ENCODE measurements around the gene NELL1.

NELL1 gene

DNA sequence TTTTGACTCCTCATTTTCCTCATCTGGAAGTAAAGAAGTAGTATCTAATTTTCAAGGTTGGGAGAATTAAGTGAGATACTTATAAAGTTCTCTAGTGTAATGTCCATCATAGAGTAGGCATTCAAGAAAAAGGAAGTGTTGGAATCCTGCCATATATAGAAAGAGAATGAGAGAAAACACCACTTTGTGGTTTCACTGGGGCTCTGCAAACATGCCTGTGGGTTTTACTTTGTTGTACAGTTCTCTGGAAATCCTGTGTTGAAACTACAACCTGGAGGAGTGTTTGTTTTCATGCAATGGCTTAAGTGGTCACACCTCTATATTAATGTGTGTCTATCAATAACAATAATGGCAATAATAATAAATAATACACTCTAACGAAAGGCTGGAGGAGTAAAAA is 741.7 kb downstream of the NELL1 start:
- Histone ChIP-seq H3K27me3 (replicated peaks) (no peaks in the 10 kb centered on the region), H3K36me3 (replicated peaks) (no peaks in the 10 kb centered on the region), H3K4me3 (ENCODE audit: low read depth, low read length) (no peak overlapping the region), H3K27ac (no peak overlapping the region)
- in situ Hi-C loops (cut with HindIII; ENCODE audit: low pct_ligation_motif_present, low sequenced_read_pairs): no loop called here
- TF ChIP-seq, protein P1, sequence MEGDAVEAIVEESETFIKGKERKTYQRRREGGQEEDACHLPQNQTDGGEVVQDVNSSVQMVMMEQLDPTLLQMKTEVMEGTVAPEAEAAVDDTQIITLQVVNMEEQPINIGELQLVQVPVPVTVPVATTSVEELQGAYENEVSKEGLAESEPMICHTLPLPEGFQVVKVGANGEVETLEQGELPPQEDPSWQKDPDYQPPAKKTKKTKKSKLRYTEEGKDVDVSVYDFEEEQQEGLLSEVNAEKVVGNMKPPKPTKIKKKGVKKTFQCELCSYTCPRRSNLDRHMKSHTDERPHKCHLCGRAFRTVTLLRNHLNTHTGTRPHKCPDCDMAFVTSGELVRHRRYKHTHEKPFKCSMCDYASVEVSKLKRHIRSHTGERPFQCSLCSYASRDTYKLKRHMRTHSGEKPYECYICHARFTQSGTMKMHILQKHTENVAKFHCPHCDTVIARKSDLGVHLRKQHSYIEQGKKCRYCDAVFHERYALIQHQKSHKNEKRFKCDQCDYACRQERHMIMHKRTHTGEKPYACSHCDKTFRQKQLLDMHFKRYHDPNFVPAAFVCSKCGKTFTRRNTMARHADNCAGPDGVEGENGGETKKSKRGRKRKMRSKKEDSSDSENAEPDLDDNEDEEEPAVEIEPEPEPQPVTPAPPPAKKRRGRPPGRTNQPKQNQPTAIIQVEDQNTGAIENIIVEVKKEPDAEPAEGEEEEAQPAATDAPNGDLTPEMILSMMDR (IDR thresholded peaks at IDR 0.05; ENCODE audit: low read depth, low read length, missing control alignments): no peak
- no peak for DNase-seq

GRCh38 chr11:21411597-21411996 is 742.2 kb downstream of the NELL1 start:
- TF ChIP-seq, protein P1 (IDR thresholded peaks at IDR 0.05; ENCODE audit: low read depth, low read length, missing control alignments): no peak
- Histone ChIP-seq H3K27me3 (replicated peaks) (no peaks in the 10 kb centered on the region), H3K4me3 (ENCODE audit: low read depth, low read length) (no peak overlapping the region), H3K27ac (no peak overlapping the region), H3K36me3 (replicated peaks) (no peaks in the 10 kb centered on the region)
- in situ Hi-C loops (cut with HindIII; ENCODE audit: low pct_ligation_motif_present, low sequenced_read_pairs): no loop called here
- no peak for DNase-seq

DNA sequence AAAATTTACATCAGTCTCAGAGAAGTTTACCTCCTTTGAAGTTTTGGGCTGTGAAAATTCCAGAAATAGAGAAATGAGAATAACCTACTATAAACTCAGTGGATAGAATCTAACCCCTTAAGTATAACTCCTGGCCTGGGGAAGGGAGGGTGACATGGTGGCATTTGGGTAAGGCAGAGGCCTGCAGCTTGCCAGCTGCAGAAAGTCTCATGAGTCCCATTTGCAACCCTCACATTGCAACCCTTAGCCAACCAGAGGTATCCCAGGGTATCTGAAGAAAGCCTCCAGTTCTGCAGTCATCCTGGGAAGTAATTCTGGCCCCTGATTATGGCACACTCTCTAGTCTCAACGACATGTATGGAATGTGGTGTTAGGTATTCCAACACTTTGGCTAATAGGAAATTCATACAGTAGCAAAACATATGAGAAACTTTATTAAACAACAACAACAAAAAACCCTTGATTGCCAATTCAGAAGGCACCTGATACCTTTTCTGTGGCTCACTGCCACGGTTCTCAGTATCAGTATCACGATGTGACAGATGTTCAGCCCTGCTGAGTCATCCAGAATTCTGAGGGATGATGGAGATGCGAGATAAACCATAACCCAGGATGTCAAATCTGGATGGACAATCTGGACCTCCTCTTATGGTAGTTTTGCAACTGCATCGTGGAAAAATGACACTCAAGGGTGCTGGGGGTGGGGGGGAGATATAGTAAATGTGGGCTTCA is 743.4 kb downstream of the NELL1 start:
- TF ChIP-seq, protein P1 (IDR thresholded peaks at IDR 0.05; ENCODE audit: low read depth, low read length, missing control alignments): no peak
- in situ Hi-C loops (cut with HindIII; ENCODE audit: low pct_ligation_motif_present, low sequenced_read_pairs): no loop called here
- Histone ChIP-seq H3K27me3 (replicated peaks) (no peaks in the 10 kb centered on the region), H3K36me3 (replicated peaks) (no peaks in the 10 kb centered on the region), H3K27ac (no peak overlapping the region), H3K4me3 (ENCODE audit: low read depth, low read length) (no peak overlapping the region)
- no peak for DNase-seq

GRCh38 chr11:21414953-21415352 is 745.6 kb downstream of the NELL1 start:
- H3K4me3 ChIP-seq (ENCODE audit: low read depth, low read length): no peak overlapping the region
- no peak for DNase-seq
- H3K27me3 ChIP-seq (replicated peaks): no peaks in the 10 kb centered on the region
- in situ Hi-C loops (cut with HindIII; ENCODE audit: low pct_ligation_motif_present, low sequenced_read_pairs): no loop called here
- no peak overlapping the region for H3K27ac ChIP-seq
- H3K36me3 ChIP-seq (replicated peaks): no peaks in the 10 kb centered on the region
- TF ChIP-seq, protein P1 (IDR thresholded peaks at IDR 0.05; ENCODE audit: low read depth, low read length, missing control alignments): no peak

DNA sequence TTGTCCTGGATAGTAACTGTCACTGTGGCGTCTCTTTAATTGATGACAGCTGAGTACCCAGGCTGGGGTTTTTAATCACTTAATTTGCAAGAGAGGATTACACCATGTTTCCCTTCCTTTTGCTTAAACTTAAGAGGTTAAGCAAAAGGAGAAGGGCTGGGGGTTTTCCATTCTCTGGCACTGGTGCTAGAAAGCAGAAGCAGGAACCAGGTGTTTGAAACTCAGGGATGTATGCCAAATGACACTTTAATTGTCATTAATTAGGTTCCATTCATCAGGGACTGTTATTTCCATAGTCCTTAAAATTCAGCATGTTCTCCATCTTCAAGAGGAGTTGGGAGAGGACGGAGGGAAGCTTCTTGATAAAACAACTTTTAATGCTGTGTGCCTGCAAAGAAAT is 746.2 kb downstream of the NELL1 start:
- no peak for DNase-seq

More for the DNA sequence above, 746.2 kb downstream of the NELL1 start:
- H3K36me3 ChIP-seq (replicated peaks): no peaks in the 10 kb centered on the region
- no peaks in the 10 kb centered on the region for H3K27me3 ChIP-seq (replicated peaks)
- TF ChIP-seq, protein P1 (IDR thresholded peaks at IDR 0.05; ENCODE audit: low read depth, low read length, missing control alignments): no peak
- no peak overlapping the region for H3K4me3 ChIP-seq (ENCODE audit: low read depth, low read length)
- in situ Hi-C loops (cut with HindIII; ENCODE audit: low pct_ligation_motif_present, low sequenced_read_pairs): no loop called here
- no peak overlapping the region for H3K27ac ChIP-seq

All from brain microvascular endothelial cell (primary cell).